GM12892 (cell line): ENCODE measurements around the gene ACOT13.
"Not testable (repeated sequence)": the region's sequence is repeated elsewhere in the genome, so short reads cannot be mapped to it uniquely, and the experiment has no call there.

ENCODE experiments used
- POLR2A ChIP-seq: IDR thresholded peaks from 2 replicates; pipeline ENCODE4 v1.6.1; 2011; ENCODE audit warnings: low read depth, low read length, control low read depth
- POLR2AphosphoS5 ChIP-seq: IDR thresholded peaks from 2 replicates; pipeline ENCODE4 v1.6.1; 2011; ENCODE audit warnings: low read depth, low read length, control low read depth
- TAF1 ChIP-seq: IDR thresholded peaks from 2 replicates; pipeline ENCODE4 v1.6.1; 2011; ENCODE audit warnings: low read depth, mild to moderate bottlenecking, control low read depth, low read length, borderline replicate concordance

DNA sequence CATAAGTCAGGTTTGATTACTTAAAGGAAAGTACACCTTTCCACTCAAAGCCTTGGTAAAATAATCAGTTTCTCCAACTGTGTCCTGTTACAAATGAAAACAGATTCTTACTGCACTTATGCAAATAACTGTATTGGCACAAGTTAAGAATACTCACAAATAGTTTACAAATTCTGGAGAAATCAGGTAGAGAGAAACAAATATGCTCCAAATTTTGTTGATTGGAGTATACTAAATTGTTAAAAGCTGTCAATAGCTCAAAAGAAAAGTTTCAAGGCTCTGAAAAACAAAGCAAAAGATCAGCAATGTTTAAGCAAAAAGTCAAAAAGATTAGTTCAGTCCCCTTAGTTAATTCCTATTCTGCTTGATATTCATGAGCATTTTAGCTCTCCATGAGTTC lies 3.6 kb downstream of the ACOT13 start:
- not testable (repeated sequence) for TF ChIP-seq POLR2A, POLR2AphosphoS5, TAF1
